Activated T-helper 9 cell treated with anti-CD3 and anti-CD28 coated beads, Interleukin-2, amount 50 U/mL, for 16 hours (primary cell): ENCODE measurements around the gene CD47.

ENCODE experiments used
- DNase-seq: peaks from one replicate; pipeline ENCODE4 v3.0.0-alpha.2; 2020; ENCODE audit warnings: low read depth

Gene CD47

DNA sequence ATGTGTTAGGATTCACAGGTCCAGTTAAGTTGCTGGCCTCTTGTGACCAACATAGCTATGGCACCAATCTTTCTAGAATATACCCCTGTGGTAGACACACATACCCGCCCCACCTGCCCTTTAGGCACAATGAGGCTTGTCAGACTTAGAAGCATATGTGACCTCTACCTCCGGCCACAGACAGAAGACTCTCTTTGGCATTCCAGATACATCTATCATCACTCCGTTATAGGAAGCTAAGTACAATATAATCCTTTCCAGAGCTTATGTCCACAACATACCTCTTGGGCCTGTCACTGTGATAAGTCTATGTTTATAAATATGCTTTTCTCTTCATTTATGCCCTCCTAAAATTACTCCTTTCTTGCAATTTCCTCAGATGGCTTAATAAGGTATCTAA lies 39.8 kb downstream of the CD47 start:
- DNase-seq = no peak

DNA sequence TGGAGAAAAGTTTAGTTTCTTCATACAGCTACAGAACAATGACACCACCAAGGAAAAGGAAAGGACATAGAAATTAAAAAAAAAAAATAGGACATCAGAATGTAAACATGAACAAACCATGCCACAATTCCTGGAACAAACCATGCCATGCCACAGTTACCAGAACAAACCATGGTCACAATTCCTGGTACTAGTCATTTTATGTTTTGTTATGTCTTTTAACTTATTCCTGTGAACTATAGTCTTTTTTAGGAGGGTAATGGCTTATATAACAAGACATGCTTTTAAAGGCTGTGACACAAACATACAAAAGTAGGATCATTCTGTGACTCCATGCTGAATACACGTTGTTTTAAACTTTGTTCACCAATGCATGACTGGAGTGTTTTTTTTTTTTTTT lies 42.8 kb downstream of the CD47 start:
- no peak for DNase-seq

DNA sequence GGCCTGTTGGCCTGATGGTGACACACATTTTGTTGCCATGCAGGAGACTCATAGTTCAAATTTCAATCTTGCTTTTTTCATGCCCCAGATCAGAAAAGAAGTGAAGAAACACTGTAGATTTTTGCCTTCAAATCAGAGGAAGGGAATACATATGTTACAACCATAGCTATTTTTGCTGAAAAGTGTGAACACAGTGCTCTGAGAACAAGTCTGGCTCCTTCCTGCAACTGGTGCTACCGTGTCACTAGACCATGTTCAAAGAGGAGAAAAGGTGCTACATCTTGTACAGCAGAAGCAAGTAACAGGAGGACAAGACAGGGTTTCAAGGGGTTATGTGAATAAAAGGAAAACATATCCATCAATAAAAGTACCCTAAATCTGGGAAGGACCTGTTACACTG lies 44.6 kb downstream of the CD47 start:
- DNase-seq = no peak

DNA sequence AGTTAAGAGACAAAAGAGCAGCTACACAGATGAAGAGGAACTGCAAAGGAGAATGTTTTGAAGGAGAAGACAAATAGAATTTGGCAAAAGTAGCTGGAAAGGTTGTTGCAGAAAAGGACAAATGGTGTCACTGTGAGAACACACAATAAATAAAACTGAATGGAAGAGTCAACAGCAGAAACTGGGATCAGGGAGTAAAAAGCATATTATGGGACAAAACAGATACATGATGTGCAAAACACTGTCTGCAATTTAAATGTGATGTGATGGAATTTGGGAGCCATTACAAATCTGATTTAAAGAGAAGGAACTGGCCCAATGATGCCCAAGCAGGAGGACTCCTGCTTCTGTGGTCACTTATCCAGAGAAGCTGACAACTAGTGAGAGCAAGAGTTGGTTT lies 46.1 kb downstream of the CD47 start:
- no peak for DNase-seq

DNA sequence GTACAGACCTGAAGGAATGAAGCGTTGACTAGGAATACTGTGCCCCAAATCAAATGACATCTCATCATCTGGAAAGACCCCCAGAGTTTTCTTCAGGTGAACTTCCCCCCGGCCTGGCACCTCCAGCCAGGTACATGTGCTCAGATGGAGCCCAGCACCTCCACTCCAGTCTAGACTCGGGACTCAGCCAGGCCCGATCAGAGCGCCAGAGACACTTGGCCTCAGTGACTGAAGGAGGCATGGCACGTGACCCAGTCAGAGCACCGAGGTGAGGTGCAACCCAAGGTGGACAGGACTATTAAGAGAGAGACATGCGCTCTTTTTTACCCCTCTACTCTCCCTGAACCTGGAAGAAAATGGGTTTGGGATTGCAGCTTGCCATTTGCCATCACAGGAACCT lies 48.5 kb downstream of the CD47 start:
- no peak for DNase-seq

DNA sequence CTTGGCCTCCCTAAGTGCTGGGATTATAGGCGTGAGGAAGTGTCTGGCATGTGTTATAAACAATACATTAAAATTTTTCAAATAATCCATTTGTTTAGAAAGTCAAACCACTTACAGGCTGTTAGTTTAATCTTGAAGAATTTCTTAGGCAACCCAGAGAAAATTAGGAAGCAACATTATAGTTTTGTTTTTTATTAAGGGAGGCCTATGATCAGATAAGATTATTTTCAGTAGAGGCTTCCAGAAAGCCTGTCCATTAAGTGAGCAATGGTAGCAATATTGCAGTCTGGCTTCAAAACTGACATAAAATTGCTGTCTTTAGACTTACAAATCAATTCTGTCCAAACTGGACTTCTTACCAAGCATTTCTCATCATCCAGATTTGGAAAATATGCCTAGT lies 49.6 kb downstream of the CD47 start:
- DNase-seq = no peak

DNA sequence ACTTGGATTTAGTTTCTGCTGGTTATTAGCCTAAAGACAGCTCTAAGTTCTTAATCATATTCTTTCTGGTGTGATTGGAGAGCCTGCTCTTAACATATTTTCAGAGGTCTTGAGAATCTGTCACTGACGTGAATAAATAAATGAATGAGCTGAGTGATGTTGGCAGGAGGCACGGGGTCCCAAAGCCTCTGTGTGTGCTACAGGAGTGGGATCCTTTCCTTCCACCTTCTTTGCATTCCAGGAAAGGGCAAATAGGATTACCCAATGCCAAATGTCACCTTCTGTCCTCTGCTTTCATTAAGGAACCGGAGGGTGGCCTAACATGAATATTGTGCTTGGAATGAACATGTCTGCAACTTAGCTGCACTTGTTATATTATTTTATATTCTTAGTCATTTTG lies 53.1 kb downstream of the CD47 start:
- no peak for DNase-seq

DNA sequence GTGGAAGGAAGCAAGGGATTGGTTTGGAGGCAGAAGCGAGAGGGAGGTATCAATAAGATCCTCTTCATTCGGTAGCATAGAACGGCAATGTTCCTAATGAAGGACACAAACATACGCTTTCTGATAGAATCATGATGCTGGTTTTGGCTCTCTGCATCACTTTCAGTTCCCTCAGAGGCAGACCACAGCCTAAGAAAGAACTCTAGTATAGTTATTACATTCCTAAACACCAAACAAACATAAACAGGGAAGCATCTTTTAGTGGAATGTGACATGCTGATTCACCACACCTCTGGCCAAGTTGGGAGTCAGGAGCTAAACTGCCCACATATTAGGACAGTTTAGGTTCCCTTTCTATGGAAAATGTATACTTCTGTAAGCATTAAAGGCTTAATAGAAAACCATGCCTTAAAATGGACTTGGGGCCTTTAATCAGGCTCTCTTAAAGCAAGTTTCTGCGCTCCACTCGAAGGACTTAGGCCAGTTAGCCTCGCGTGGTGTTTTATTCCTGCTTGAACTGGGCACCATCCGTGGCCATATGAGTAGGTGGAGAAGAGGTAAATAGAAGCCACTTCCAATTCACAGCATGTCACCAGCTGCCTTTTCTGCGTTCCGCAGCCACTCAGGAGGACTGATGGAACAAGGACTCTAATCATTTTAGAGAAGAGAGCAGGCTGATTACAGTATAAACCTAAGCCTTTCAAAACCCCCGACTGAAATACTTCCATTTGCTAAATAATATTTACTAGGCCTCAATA lies 53.7 kb downstream of the CD47 start:
- DNase-seq = no peak

DNA sequence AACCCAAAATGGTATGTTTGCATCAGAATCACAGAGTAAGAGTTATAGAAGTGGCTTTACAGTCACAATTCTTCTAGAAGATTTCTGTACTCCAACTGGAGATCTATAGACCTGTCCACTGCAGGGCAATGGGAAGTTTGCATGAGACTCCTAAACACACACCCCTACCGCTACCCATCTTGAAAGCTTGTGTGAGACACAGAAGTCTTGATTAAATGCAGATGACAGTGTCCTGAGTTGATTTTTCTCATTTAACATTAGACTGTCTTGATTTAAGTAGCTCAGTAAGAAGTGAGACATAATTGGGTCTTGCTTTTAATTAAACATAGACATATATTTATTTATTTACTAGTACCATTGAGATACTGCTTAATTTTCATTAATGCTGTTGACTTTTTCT lies 54.4 kb downstream of the CD47 start:
- DNase-seq = no peak

DNA sequence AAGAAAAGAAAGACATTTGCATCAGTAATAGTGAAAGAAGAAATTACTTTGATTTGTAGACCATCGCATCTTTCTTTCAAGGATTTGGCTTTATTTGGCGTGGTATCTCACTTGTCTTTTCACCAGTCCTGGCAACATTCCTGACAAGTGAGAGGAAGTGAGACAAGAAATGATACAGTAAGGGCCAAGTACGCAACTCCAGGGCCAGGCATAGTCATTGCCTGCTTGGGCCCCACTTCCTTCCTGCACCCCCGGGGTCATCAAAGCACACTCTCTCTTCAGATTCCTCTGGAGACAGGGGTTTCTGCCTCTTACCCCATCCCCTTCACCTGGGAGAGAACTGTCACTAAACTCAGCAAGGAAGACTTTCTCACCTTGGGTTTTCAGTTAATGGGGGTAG lies 55.1 kb downstream of the CD47 start:
- DNase-seq = no peak

DNA sequence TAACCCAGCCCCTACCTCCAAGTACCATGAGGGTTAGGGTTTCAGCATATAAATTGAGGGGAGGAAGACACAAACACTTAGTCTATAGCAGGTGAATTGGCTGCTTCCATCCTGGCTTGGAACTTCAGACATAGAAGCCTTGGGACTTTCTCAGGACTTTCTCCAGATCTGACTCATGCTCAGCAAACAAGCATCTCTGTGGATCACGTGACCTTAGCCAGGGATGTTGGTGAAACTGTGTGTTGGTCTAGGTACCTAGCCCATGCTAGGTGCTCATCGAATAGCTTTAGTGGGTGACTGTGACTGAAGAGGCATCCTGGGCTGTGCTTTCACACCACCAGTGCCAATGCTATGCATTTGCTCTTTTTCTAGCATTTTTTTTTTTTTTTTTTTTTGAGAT lies 58.9 kb downstream of the CD47 start:
- no peak for DNase-seq

DNA sequence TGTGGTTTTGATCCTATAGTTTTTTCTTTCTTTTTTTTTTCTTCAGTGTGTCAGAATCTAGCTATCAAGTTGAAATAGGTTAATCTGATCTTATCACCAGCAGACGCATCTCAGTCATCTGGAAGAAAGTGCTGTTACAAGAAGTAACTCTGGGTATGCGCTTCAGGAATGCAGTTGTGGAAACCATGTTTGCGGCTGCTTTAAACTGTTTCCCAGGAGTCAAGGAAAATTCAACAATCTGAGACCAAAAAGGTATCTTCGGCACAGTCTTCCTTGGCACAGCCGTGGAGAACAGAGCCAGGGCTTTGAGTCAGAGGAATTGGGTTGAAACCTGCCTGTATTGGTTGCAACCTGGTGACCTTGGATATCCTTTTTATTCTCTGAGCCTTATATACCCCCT lies 59.9 kb downstream of the CD47 start:
- DNase-seq = no peak

DNA sequence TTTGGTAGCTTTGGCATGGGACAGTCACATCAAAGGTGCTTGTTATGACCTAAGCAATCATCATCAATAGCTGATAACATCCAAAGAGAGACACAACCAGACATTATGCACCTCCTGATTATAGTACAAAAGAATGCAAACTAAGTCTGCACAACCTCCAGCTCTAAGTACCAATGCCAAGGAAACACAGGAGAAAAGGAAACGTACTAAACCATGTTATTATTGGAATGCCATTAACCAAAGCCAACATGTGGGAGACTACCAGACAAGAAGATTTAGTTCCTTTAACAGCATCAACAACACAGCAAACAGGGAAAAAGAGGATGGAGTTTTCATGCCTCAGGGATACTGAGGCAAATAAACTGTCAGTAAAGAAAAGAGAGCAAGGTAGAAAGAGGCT lies 61.4 kb downstream of the CD47 start:
- DNase-seq = no peak

DNA sequence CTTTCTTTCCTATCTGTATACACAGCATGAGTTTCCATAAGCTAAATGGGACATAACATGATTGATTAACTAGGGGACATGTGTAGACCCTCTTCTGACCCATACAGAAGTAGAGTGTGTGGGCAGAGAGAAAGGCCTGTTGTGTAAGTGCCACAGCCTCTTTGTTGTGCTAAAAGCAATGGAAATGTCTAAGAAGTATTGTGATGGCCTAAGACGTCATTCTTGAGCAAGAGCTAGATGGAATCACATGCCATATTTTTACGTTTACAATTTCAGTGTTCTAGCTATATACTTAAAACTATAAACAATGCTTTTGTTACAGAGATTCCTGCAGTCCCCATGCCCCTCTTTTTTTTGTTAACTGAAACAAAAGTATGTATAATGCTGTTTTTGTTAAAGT lies 61.9 kb downstream of the CD47 start:
- DNase-seq = no peak

DNA sequence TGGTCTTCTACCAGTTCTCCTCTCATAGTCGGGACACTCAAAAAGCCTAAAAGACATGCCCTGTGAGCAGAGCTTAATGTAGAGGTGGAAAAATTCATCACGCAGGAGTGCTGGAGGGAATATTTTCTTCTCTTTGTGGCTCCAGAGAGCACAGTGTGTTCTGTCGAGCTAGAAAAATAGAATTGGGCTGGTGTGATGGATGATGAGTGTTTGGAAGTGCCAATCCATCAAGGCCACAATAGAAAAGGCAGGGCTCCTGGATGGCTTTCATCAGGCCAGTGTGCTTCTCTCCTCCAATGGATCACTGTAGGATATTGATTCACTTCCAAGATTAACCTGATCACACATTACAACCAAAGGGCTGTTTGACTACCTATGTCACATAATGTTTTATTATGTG lies 65.7 kb downstream of the CD47 start:
- no peak for DNase-seq

DNA sequence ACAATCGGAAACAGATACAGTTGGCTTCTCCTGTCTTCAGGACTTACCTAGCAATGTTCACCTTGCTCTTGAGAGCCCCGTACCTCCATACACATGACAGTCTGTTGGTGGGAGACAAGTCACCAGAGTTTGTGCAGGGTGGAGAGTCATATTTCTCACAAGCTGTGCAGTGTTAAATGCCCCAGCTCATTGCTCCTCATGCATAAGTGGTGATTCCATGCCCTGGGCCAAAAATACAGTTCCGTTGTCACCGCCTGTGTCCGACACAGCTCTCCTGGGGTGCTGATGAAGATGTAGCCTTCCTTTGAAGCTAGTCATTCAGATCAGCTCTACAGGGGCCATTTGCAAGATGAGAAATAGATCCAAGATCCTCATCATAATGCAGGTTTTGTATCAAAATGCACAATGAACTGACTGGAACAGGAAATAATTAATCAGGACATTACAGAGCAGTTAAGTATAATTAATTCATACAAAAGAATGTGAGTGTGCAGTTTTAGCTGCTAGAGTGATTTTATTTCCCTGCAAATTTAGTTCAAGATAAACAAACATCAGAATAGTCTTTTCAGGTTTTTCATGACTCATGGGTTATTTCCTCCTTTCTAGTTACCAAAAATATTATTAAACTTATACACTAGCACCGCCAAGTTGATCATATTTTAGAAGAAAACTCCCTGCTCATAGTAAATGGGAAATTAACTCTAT lies 66.5 kb downstream of the CD47 start:
- no peak for DNase-seq

DNA sequence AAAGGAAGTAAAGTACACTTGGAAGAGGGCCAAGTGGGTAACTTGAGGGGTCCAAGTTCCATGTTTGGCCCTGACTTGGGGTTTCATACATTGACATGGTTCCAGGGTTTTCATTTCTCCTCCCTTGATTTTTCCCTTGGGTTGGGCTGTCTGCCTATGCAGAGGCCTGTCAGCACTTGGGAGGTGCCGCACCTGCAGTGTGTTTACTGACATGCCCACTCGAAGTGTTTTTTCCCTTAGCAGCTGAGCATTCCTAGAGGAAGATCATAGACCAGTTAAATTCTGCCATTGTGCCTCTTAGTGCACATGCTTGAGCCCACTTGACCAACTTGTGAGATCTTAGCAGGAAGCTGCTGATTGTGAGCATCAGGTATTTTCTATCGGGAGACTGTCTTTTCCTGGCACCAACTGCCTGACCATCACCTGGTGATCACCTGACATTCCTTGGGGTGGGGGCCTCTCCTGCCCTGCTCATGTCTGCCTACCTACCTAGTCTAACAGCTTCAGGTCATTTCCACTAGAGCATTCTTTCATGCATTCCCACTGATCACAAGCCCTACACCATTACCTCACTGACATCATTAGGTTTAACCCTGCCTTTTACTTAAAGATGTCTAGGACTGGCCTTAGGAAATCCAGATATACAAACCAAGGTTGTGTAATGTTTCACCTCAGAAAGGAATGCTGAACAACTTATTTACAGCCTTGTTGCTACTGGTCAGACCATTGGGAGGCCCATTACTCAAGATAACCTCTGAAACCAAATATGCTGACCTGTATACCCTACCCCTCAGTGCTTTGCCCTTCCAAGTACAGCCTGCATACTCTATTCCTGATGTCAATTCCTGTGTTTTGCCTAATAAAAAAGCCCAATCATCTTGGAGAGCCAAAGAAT lies 68.3 kb downstream of the CD47 start:
- DNase-seq = no peak

DNA sequence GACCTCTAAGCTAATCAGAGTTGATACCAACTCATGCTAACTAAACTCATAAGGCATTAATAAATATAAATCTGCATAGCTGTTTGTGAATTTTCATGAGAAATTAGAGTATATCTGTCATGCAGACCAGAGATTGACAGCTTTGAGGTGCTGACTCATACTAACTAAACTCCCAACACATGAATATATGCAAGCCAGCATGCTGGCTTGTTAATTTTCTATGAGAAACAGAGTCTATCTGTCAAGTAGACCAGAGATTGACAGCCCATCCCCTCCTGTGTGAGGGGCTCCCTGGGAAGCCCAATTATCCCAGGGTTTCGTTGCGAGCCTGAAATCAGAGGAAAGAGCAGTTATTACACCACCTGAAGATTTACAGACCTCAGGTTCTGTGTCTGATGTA lies 69.3 kb downstream of the CD47 start:
- no peak for DNase-seq

DNA sequence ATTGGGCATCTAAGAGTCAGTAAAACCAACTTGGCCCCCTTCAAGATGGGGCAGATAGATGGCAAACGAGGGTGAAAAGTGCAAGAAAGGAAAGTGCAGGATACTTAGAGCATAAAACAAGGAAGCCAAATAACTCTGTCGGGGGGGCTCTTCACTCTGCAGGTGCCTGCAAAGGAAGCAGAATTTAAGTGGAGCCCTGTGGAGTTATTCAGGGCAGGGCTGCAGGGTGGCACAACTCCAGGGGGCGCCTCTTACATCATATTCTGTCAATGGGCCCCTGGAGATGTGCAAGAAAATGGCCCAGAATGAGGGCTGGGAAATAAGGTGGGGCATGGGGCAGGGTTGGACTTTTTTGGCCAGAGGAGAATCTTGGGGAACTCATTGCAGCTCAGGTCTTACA lies 69.7 kb downstream of the CD47 start:
- DNase-seq = no peak

DNA sequence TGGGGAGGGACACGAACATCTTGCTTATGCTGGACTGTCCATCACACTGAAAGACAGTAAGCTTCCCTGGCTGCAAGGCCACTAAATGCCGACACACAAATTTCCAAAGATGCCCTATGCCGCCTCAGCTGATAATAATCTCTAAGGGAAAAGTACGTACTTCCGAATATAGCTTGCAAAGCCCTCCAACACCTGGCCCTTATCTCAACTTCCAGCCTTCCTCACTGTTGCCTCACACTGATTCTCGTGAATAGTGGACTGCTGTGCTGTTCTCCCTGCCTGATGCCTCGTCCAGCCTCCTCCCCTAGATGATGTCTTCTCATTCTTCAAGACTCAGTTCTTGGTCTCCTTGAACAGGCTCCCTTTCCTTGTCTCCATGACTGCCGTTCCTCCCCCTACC lies 72.3 kb downstream of the CD47 start:
- no peak for DNase-seq

DNA sequence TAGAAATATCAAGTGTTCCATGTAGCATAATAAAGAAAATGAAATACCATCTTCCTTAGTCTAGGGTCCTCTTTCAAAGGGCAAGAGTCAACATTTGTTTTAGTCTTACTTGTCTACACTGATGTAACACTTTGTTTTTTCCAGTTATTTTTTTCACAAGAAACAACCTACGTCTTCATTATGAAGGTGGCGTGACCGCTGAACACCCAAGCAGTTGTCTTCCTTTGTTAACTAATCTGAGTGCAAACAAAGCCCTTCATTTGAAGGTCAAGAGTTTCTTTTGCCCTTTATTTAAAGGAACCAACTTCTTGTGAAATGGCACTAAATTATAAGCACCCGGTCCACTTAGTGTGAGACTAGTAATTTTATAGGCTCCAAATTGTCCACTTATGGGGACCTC lies 73.2 kb downstream of the CD47 start:
- DNase-seq = no peak

DNA sequence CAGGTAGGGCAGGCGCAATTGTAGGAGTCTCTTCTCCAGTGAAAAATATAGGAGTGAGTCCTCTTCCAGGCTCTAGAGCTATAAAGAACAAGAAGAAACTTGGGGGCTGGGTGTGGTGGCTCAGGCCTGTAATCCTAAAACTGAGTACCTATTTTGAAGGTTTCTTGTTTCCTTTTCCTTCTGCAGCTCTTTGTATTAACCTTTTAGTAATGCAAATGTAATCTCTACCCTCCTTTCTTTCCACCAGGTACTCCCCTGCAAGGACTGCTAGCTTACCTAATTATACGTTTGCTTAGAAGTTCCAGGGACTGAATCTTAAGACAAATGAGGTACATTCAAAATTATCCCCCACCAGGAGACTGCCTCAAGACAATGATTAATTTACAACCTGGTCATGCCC lies 75.9 kb downstream of the CD47 start:
- DNase-seq = no peak
